ENCODE results near the gene PRKG1. TPM values are rescaled to one million over a fixed set of nuclear protein-coding genes. Genes with fewer than 3 reads are reported as not detected.
"Not testable (repeated sequence)": the region's sequence is repeated elsewhere in the genome, so short reads cannot be mapped to it uniquely, and the experiment has no call there.

The PRKG1 gene
- polyA plus RNA-seq, 4 donors: 12.7 to 21.2 (median 15.0) TPM

GRCh38 chr10:51313773-51314478 is 239.6 kb downstream of the PRKG1 start:
- DNase-seq (ENCODE audit: low read depth in 4 of 4, low spot score in 3 of 4): no peak

GRCh38 chr10:51314481-51314880 is 240.2 kb downstream of the PRKG1 start:
- peak in 2 of 4 donors; percentile 8 to 18 for DNase-seq (ENCODE audit: low read depth in 4 of 4, low spot score in 3 of 4)

GRCh38 chr10:51318399-51319172 is 244.3 kb downstream of the PRKG1 start:
- DNase-seq (ENCODE audit: low read depth in 4 of 4, low spot score in 3 of 4): no peak

- no peak for DNase-seq (ENCODE audit: low read depth in 4 of 4, low spot score in 3 of 4)
Measured at GRCh38 chr10:51319173-51319435, 244.8 kb downstream of the PRKG1 start.

GRCh38 chr10:51321300-51321699 is 247.0 kb downstream of the PRKG1 start:
- DNase-seq (ENCODE audit: low read depth in 4 of 4, low spot score in 3 of 4): no peak

- no peak for DNase-seq (ENCODE audit: low read depth in 4 of 4, low spot score in 3 of 4)
Measured at GRCh38 chr10:51321980-51322379, 247.7 kb downstream of the PRKG1 start.

GRCh38 chr10:51325649-51326048 is 251.4 kb downstream of the PRKG1 start:
- DNase-seq (ENCODE audit: low read depth in 4 of 4, low spot score in 3 of 4): no peak

- no peak for DNase-seq (ENCODE audit: low read depth in 4 of 4, low spot score in 3 of 4)
Measured at GRCh38 chr10:51326174-51326573, 251.9 kb downstream of the PRKG1 start.

GRCh38 chr10:51327432-51327831 is 253.1 kb downstream of the PRKG1 start:
- DNase-seq (ENCODE audit: low read depth in 4 of 4, low spot score in 3 of 4): no peak

GRCh38 chr10:51340366-51340765 is 266.1 kb downstream of the PRKG1 start:
- DNase-seq (ENCODE audit: low read depth in 4 of 4, low spot score in 3 of 4): no peak

GRCh38 chr10:51340845-51341610 is 266.7 kb downstream of the PRKG1 start:
- no peak for DNase-seq (ENCODE audit: low read depth in 4 of 4, low spot score in 3 of 4)

GRCh38 chr10:51341745-51342144 is 267.5 kb downstream of the PRKG1 start:
- not testable (repeated sequence) for DNase-seq (ENCODE audit: low read depth in 4 of 4, low spot score in 3 of 4)

- no peak for DNase-seq (ENCODE audit: low read depth in 4 of 4, low spot score in 3 of 4)
Measured at GRCh38 chr10:51342381-51342780, 268.1 kb downstream of the PRKG1 start.

GRCh38 chr10:51343391-51343790 is 269.1 kb downstream of the PRKG1 start:
- DNase-seq (ENCODE audit: low read depth in 4 of 4, low spot score in 3 of 4): no peak

- DNase-seq (ENCODE audit: low read depth in 4 of 4, low spot score in 3 of 4): no peak
Measured at GRCh38 chr10:51344371-51344770, 270.1 kb downstream of the PRKG1 start.

- no peak for DNase-seq (ENCODE audit: low read depth in 4 of 4, low spot score in 3 of 4)
Measured at GRCh38 chr10:51348622-51349021, 274.3 kb downstream of the PRKG1 start.

GRCh38 chr10:51357170-51357569 is 282.9 kb downstream of the PRKG1 start:
- DNase-seq (ENCODE audit: low read depth in 4 of 4, low spot score in 3 of 4): no peak

GRCh38 chr10:51358227-51358626 is 283.9 kb downstream of the PRKG1 start:
- DNase-seq (ENCODE audit: low read depth in 4 of 4, low spot score in 3 of 4): no peak

GRCh38 chr10:51363415-51363814 is 289.1 kb downstream of the PRKG1 start:
- DNase-seq (ENCODE audit: low read depth in 4 of 4, low spot score in 3 of 4): no peak

GRCh38 chr10:51364674-51365073 is 290.4 kb downstream of the PRKG1 start:
- no peak for DNase-seq (ENCODE audit: low read depth in 4 of 4, low spot score in 3 of 4)

- no peak for DNase-seq (ENCODE audit: low read depth in 4 of 4, low spot score in 3 of 4)
Measured at GRCh38 chr10:51366044-51366443, 291.8 kb downstream of the PRKG1 start.

GRCh38 chr10:51367127-51367526 is 292.8 kb downstream of the PRKG1 start:
- no peak for DNase-seq (ENCODE audit: low read depth in 4 of 4, low spot score in 3 of 4)
